NK-92 (cell line): ENCODE measurements around the gene BLACAT1.

Source experiments
- DNase-seq: peaks from one replicate; lab custom pipeline; 2025; ENCODE audit not compliant: unreplicated experiment; lab: John Stamatoyannopoulos, UW

Gene BLACAT1

GRCh38 chr1:205456868-205457745 lies 1.3 kb upstream of the BLACAT1 start:
- no peak for DNase-seq

DNA sequence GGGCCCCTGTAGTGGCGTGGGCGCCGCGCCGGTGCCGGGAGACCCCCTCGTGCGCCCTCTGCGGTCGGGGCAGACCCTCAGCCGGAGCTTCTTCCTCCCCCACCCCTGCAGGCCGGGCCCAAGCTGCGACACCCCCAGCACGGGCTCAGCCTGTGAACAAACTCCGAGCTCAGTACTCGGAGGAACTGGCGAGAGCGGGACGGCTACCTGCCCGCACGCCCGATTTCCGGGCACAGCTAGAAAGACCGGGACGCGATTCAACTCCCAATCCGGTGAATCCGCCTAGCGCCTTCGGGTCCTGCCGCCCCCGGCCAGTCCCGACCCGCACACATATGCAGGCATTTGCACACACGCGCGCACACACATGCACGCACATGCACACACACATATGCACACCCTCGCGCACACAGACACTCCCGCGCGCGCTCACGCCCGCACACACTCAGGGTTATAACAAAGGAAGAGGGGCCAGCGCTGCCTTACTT lies 580 bp upstream of the BLACAT1 start:
- DNase-seq = no peak

DNA sequence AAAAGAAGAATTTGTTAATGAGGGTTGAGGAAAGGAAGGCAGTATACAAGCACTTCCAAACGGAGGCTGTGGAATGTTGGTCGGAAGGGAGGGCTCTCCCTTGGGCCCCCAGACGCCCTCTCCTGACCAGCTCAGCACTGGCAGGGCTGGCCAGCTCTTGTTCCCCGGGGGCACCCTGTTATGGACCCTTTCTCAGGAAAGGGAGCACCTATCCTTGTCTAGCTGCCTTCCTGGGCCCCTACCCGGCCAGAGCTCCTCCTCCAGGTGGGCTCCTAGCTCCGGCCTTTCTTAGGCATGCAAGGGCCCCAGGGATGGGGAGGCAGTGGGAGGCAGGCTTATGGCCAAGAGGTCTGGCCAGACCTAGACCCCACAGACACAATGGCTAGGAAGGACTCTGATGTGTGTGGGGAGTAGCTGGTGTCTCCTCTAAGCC lies 926 bp downstream of the BLACAT1 start:
- no peak for DNase-seq

GRCh38 chr1:205453466-205453865 lies 2.4 kb downstream of the BLACAT1 start:
- no peak for DNase-seq

GRCh38 chr1:205452933-205453332 lies 2.9 kb downstream of the BLACAT1 start:
- DNase-seq = no peak

DNA sequence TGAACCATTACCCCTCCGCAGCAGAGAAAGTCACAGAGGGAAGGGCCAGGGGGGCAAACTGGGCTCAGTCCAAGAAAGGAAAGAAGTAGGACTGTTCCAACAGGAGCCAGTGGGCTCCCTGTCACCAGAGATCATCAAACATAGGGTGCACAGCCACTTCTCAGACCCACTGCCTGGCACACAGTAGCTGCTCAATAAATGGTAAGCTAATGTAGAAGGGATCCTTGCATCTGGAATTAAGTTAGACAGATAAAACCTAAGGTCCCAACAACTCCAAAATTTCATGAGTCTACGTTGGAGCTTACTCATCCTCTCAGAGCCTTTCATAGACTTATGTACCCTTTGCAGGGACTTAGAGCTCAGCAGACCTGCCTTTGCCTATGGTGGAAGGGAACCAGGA lies 3.5 kb downstream of the BLACAT1 start:
- no peak for DNase-seq

- no peak for DNase-seq
Observed at GRCh38 chr1:205451759-205452164, 4.1 kb downstream of the BLACAT1 start.

GRCh38 chr1:205451202-205451601 lies 4.6 kb downstream of the BLACAT1 start:
- DNase-seq = no peak

GRCh38 chr1:205450448-205450847 lies 5.4 kb downstream of the BLACAT1 start:
- no peak for DNase-seq

DNA sequence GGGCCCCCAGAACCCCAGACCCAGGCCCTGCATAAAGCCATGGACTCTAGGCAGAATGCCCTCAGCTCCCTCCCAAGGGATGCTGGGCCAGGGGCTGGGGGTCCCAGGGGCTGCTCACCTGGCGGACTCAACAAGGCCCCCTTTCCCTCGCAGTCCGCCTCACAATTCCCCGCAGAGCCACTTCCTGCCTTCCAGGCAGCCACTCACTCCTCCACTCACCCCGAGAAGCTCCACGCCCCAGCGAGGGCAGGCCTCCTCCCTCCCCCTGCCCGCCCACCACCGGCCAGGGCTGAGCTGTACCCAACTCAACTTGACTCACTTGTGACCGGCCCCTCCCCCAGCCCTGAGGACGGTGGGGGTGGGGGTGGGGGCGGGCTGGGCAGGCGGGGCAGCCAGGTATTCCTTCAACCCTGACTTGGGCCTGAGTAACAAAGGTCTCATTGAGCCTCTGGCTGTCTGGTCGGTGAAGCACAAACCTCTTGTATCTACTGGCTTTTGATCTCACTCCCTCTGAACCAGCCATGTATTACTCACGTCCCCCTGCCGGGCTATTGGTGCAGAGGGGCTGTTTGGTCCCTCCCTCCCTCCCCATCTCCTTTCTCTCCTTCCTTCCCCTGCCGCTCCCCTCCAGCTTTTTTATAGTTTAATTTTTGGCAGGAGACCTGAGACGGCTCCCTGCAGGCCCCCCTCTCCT lies 5.9 kb downstream of the BLACAT1 start:
- DNase-seq = no peak

- no peak for DNase-seq
Observed at GRCh38 chr1:205449254-205449749, 6.5 kb downstream of the BLACAT1 start.

GRCh38 chr1:205448540-205449253 lies 7.1 kb downstream of the BLACAT1 start:
- DNase-seq = no peak

DNA sequence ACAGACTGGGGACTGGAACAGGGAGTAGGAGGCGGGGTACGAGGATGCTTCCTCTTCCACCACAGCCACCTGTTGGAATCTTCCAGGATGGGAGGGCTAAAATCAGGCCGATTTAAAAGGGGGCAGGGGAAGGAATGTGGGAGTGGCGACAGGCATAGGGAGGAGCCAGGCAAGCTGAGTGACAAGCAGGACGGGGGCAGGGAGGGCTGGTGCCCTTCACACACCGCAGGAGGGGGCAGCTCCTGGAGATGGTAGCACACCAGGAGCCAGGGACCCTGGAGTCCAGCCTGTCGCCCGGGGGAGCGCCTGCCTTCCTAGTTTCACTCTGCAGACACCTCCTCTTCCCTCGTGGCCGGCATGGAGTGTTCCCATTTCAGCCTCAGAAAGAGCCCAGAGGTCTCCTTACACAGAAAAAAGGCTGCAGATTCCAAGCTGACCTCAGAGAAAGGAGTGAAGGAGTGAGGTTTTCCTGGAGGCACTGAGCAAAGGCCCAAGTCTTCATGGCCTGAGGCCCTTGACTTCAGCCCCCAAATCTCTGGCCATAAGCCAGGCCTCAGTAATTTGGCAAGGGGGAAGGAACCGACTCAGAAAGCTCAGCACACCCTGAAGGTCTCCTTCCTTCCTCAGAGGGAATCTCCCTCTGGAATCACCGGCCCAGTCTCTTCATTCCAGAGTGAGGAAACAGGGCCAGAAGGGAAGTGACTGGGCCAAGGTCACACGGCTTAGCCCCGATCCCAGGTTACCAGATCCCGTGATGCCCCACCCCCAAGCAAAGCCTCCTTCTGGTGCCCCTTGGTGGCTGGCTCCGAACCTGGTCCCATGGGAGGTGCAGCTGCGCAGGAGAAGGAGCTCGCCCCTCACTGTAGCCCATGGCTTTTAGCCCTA lies 8.1 kb downstream of the BLACAT1 start:
- no peak for DNase-seq

DNA sequence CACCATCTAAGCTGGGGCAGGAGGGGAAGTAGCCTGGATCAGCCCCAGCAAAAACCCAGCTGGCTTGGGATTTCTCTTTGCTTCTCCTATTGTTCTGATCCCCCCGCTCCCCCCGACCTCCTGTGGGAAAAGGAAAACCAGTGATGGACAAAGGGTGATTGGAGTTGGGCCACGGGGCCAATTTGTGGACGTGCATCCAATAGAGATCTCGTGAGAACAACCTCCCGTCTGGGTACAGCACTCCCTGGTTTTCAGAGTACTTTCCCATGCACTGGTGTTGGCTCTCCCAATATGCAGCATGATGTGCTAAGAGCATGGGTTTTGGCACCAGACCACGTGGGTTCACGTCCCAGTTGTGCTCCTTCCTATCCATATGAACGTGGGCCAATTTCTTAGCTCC lies 9.0 kb downstream of the BLACAT1 start:
- DNase-seq = no peak

GRCh38 chr1:205445646-205445935 lies 10.3 kb downstream of the BLACAT1 start:
- no peak for DNase-seq

- no peak for DNase-seq
Observed at GRCh38 chr1:205444931-205445645, 10.8 kb downstream of the BLACAT1 start.

- no peak for DNase-seq
Observed at GRCh38 chr1:205444300-205444930, 11.4 kb downstream of the BLACAT1 start.

- DNase-seq = no peak
Observed at GRCh38 chr1:205443585-205444299, 12.1 kb downstream of the BLACAT1 start.
